NOMO-1 (cell line): ENCODE data around the gene GNMT.

Experiments
- DNase-seq, 2 experiments: peaks; one replicate each; lab custom pipeline; 2025; ENCODE audit not compliant: unreplicated experiment in 2 of 2; lab: John Stamatoyannopoulos, UW

Gene GNMT

GRCh38 chr6:43009124-43009523, 48.6 kb downstream of the GNMT start:
- no peak for DNase-seq

GRCh38 chr6:43011207-43011606, 50.7 kb downstream of the GNMT start:
- DNase-seq = no peak

GRCh38 chr6:43012364-43012763, 51.8 kb downstream of the GNMT start:
- DNase-seq = no peak

- peak in 1 of 2 experiments; percentile 51 for DNase-seq
These were observed 52.7 kb downstream of the GNMT start for GRCh38 chr6:43013097-43013842.
